ENCODE measurements around the gene SMAD3.

- TF ChIP-seq CTCF (IDR thresholded peaks at IDR 0.05) (no peak), EZH2 (IDR thresholded peaks at IDR 0.05; ENCODE audit: borderline replicate concordance, insufficient read depth, low read depth, low read length, poor library complexity, severe bottlenecking) (no peak)
Observed at GRCh38 chr15:67132276-67132675, 66.9 kb downstream of the SMAD3 start.
